ENCODE data around the gene RTN4R.

The RTN4R gene

DNA sequence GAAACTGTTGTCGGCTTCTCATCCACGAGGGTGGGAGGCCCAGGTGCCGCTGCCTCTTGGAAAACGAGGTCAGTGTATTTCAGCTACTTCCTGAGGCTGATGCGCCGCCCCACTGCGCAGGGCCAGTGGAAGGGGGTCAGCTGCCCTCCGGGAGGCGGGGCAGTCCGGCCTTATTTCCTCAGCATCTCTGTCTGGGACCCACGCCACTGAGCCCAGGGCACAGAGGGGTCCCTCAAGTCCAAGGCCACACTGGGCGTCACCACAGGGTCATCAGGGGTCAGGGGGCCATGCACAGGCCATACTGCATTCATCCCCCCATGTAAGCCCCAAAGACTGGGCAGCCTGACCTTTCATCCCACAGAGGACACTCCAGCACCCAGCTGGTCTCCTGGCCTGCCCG, 12.1 kb downstream of the RTN4R start:
- no peak for DNase-seq

GRCh38 chr22:20254975-20255946, 12.9 kb downstream of the RTN4R start:
- DNase-seq: no peak

DNA sequence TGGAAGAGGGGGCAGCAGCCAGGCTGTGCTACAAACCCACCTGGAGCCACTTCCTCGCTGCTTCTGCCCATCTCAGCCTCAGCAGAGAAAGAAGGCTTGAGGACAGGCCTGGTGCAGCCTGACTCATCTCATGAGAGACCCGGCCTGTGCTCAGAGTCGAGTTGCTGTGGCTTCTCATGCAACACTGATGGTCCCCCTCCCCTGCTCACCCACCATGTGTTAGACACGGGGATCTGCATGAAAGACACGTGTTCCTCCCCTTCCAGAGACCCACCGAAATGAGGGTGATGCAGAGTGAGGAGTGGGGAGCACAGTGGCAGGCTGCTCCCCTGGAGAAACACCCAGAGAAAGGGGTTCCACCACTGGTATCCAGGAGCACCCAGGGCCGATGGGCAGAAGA, 15.0 kb downstream of the RTN4R start:
- DNase-seq: no peak

DNA sequence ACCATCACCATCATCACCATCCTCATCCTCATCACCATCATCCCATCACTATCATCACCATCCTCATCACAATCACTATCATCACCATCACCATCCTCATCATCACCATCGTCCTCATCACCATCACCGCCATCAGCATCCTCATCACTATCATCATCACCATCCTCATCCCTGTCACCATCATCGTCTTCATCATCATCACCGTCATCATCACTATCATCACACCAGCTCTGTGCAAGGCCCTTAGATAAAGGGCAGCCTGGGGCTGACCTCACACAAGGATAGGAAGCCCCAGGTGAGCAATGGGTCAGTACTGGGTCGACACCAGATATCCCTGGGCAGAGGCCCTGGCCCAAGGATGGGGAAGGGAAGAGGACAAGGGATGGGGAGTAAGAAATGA, 16.1 kb downstream of the RTN4R start:
- DNase-seq: no peak

DNA sequence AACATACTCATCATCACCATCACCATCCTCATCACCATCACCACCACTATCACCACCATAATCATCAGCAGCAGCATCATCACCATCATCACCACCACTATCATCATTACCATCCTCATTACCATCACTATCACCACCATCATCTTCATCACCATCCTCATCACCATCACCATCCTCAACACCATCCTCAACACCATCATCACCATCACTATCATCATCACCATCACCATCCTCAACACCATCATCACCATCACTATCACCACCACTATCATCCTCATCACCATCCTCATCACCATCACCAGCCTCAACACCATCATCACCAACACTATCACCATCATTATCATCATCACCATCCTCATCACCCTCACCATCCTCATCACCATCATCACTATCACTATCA, 16.6 kb downstream of the RTN4R start:
- no peak for DNase-seq

DNA sequence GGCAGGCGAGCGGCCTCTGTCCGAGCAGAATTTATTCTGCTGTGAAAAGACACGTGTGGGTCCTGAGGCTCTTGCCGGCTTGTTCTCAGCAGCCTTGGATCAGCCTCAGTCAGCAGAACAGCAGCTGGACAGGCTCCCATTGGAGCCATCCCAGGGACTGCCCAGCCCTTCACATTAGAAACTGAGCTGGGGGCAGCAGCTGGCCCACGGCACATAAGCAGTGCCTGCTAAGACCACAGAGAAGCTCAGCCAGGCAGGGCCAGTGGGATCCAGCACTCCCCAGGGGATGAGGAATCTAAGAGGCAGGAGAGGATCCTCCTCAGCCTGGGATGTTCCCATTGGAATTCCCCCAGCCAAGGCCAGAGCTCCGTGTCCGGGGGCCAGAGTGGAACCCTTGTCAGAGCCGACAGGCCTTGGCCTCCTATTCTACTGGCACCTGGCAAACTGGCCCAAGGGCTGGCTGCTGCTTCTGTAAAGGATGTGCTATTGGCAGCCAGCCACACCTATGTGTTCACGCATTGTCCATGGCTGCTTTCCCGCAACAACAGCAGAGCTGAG, 18.2 kb downstream of the RTN4R start:
- peak; percentile 85 for DNase-seq

GRCh38 chr22:20248461-20248978, 19.6 kb downstream of the RTN4R start:
- no peak for DNase-seq

GRCh38 chr22:20247608-20248171, 20.4 kb downstream of the RTN4R start:
- DNase-seq: no peak

DNA sequence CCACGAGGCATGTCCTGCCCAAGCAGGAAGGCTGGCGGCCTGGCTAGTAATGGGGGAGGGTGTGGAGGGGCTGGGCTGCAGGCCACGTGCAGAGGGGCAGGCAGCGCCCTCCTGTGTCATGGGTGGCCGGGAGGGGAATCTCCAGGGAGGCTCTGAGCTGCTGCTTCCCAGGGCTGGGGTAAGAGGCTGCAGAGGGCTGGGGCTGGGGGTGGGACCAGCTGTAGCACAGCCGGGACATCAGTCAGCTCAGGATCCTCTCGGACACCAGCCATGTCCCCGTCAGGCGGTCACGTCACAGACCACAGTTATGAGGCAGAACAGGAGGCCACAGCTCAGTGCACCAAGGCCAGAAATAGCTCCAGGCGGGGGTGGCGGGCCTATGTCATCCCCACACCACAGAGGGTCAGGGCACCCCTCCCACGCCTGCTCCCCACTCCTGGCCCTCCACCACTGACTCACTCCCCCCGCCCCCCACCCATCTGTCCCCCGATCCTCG, 21.1 kb downstream of the RTN4R start:
- DNase-seq: no peak

DNA sequence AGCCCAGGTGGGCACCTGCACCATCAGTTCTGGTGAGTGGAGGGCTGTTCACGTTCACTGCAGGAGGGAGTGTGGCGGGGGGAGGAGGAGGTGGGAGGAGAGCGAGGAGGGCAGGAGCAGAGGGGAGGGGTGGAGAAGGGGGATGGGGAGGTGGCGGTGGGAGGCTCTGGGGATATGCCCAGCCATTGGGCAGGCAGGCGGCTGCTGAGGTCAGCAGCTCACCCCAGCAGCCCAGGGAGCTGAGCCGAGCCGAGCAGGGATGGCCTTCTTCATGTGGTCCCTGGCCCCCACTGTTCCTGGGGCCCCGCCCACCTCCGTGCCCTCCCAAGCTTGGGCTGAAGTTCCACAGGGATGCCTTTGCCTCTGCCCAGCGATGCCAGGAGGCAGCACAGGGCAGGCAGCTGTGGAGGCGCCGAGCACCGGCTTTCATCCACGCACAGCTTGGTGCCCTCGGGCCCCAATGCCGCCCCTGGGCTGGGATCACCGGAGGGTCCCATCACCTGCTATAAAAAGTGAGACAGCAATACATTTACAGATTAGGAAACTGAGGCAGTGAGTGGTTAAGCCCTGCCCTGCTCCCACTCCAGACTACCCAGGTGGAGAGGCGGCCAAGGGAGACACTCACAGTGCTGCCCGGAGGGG, 21.6 kb downstream of the RTN4R start:
- DNase-seq: no peak

- DNase-seq: no peak
These were observed 22.3 kb downstream of the RTN4R start for GRCh38 chr22:20245577-20246367.

DNA sequence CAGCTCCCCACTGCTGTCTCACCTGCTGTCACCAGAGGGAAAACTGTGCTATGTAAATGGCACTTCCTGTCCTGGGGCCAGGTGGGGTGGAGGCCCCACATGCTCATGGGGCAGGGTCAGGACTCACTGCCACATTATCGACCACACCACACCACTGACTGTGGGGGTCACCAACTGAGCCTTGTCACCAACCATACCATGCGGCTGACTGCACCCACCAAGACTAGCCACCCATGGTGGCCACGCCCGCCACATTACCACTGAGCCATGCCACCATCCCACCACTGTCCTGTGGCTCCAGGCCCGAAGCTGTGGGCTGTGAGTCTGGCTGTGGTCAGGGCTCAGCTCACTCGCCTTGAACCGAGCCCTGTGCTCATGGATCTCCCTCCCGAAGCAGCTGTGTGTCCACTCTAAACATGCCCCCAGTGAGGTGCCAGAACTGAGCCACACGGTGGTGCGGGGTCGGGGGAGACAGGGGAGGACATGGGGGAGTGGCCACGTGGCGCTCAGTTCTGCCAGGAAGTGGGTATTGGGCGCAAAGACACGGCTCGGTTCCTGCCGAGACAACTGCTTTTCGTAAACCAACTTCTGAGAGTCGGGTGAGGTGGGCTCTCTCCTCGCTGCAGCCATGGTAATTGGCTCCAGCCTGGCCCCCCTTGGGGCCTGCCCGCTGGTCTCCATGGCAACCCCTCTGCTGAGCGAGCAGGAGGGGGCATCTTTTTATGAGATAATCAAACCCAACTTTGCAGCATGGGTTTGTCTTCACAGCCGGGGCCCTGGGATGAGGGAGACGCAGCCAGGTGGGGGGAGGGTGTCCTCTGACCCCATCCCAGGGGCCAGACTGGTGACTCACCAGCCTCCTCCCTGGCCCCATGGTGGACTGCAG, 23.2 kb downstream of the RTN4R start:
- no peak for DNase-seq

- no peak for DNase-seq
These were observed 23.9 kb downstream of the RTN4R start for GRCh38 chr22:20244250-20244648.

DNA sequence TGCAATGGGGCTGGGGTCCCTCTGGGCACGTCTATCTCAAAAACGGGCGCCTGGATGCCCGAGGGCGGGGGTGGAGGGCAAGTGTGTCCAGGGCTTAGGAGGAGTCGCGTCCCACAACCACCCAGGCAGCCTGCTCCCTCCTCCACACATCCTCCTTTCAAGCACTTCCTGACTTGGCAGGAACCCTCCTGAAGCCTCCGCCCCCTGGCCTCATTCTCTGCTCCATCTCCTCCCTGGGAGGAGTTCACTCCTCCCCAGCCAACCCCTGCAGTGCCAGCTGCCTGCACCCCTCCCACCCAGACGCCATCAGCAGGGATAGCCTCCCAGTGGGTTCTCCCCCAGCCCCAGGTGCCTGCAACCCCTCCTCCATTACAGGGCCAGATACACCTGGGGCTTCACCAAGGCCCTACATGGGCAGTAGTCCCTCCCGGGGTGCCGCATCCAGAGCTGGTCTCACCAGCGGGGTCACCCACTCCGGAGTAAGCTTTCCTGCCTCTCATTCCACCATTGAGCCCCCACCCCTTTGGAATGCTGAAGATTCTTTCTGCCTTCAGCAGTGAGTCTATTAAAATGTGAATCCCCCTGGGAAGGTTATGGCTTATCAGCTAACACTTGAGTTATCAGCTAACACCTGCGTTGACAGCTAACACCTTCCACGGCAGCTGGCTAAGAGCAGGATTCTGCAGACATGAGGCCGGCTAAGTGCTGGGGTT, 24.4 kb downstream of the RTN4R start:
- peak; percentile 92 for DNase-seq

- no peak for DNase-seq
These were observed 25.0 kb downstream of the RTN4R start for GRCh38 chr22:20243176-20243536.

DNA sequence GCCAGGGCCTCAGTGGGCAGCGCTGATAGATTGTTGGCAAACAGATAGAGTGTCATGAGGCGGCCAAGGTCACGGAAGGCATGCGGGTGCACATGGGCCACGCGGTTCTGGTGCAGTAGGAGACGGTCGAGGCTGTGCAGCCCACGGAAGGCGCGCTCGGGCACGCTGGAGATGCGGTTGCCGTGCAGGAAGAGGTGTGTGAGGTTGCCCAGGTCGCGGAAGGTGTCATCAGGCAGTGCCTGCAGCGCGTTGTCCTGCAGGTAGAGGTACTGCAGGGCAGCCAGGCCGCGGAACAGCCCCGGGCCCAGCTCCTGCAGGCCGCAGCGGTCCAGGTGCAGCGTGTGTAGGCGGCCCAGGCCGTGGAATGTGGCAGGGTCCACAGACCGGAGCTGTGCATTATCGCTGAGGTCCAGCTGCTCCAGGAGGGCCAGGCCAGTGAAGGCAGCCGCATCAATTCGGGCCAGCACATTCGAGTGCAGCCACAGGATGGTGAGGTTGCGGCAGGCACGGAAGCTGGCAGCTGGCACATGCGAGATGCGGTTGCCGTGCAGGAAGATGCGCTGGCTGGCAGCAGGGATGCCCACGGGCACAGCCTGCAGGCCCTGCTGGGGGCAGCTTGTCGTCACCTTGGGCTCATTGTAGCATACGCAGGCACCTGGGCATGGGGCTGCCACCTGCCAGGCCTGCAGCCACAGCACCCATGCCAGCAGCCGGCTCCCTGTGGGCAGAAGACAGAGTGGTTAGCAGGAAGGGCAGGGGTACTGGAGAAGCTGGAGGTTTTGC, 25.5 kb downstream of the RTN4R start:
- no peak for DNase-seq

DNA sequence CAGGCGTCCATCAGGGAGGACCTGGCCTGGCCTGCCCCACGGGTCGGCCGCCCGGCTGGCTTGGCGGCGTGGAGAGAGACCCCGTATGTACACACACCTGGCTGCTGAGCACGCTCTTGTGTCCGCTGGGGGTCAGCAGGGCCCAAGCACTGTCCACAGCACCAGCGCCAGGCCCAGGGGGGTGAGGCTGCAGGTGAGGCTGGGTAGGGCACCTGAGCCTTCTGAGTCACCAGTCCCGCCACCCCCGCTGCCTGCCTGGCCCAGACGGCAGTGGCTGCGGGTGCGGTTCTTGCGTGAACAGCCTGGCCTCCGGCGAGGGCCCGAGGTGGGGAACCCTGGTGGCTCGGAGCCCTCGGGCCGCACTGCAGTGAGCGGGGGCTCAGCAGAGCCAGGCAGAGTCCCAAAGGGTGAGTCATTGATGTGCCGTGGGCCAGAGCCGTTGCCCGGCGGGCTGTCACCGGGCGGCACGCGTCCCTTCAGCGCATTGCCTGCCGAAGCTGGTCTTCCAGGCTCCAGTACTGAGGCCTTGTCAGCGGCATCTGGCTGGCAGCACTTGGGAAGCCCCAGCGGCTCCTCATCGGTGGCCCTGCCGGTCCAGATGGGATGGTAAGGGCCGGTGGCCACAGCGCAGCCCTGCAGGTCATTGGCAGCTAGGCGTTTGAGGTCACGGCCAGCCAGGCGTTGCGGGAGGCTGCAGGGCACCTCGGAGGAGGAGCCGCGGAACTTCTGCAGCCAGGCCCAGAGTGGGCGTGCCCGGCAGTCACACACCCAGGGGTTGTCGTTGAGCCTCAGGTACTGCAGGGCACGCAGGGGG, 26.3 kb downstream of the RTN4R start:
- no peak for DNase-seq

DNA sequence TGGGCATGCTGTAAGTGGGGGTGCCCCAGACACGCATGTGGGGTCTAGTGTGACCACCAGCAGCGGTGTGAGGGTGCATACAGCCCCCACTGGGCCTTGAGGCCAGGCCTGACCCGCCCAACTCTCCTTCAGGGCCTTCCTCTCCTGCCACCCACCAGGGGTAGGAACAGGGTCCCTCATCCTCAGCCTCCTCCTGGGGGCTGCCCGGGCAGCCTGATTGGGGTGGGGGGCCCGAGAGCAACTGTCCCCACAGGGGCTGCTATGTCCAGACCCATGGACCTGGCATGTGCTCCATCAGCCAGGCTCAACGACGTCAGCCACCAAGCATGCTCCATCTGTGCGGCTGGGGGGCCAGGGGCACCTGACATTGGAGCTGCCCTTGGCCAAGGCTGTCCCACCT, 27.2 kb downstream of the RTN4R start:
- DNase-seq: no peak

- peak; percentile 85 for DNase-seq
These were observed 27.7 kb downstream of the RTN4R start for GRCh38 chr22:20240447-20240764.
